Immature natural killer cell (primary cell): ENCODE data around the gene OR51M1. TPM values are rescaled to one million over a fixed set of nuclear protein-coding genes. Genes with fewer than 3 reads are reported as not detected.
"Not testable (repeated sequence)": the region's sequence is repeated elsewhere in the genome, so short reads cannot be mapped to it uniquely, and the experiment has no call there.

Experiments
- DNase-seq, 3 donors: peaks; one replicate each; pipeline ENCODE4 v3.0.0; 2022; ENCODE audit warnings: mixed read lengths in 1 of 3
- H3K27ac Mint-ChIP-seq, 6 donors: one replicate each; pipeline ENCODE4 v1.8.0; 2020; ENCODE audit warnings: mixed read lengths in 6 of 6, mild to moderate bottlenecking in 5 of 6, inconsistent platforms in 4 of 6, moderate library complexity in 3 of 6
- H3K27me3 Mint-ChIP-seq, 3 donors: one replicate each; pipeline ENCODE4 v1.8.0; 2020 to 2021; ENCODE audit warnings: low read depth in 3 of 3, mild to moderate bottlenecking in 3 of 3, mixed read lengths in 3 of 3, moderate library complexity in 3 of 3, inconsistent platforms in 1 of 3
- H3K36me3 Mint-ChIP-seq, 3 donors: one replicate each; pipeline ENCODE4 v1.8.0; 2020; ENCODE audit warnings: mixed read lengths in 3 of 3, inconsistent platforms in 2 of 3, mild to moderate bottlenecking in 2 of 3
- H3K4me1 Mint-ChIP-seq, 2 donors: one replicate each; pipeline ENCODE4 v1.8.0; 2020; ENCODE audit warnings: inconsistent platforms in 2 of 2, mild to moderate bottlenecking in 2 of 2, mixed read lengths in 2 of 2, moderate library complexity in 1 of 2
- H3K4me3 Mint-ChIP-seq, 5 donors: one replicate each; pipeline ENCODE4 v1.8.0; 2020; ENCODE audit warnings: mild to moderate bottlenecking in 5 of 5, mixed read lengths in 5 of 5, inconsistent platforms in 3 of 5, moderate library complexity in 3 of 5
- H3K9me3 Mint-ChIP-seq, 6 donors: one replicate each; pipeline ENCODE4 v1.8.0; 2020; ENCODE audit warnings: mild to moderate bottlenecking in 6 of 6, mixed read lengths in 6 of 6, inconsistent platforms in 4 of 6, moderate library complexity in 3 of 6
- polyA plus RNA-seq, 3 donors: library from polyadenylated mRNA; unstranded; fragments of 300-500 nt; fragmentation: Illumina TruSeq; gene quantifications; one replicate each; pipeline ENCODE4 v1.2.3, GENCODE V29; 2021

Gene OR51M1
- polyA plus RNA-seq, 3 donors from 2014 or later = not detected

GRCh38 chr11:5364214-5364613 lies 19.4 kb upstream of the OR51M1 start:
- Mint-ChIP-seq H3K4me3 (no peak overlapping the region), H3K4me1 (no peaks in the 10 kb centered on the region), H3K9me3 (peaks cover 0 to 2% (median under 1%) of the 10 kb centered on the region in 6 donors), H3K27ac (no peak overlapping the region), H3K36me3 (no peaks in the 10 kb centered on the region), H3K27me3 (peaks cover 0 to 6% (median 0%) of the 10 kb centered on the region in 3 donors)
- no peak for DNase-seq

GRCh38 chr11:5366365-5366764 lies 17.2 kb upstream of the OR51M1 start:
- H3K4me3 Mint-ChIP-seq, DNase-seq, H3K9me3 Mint-ChIP-seq, H3K27me3 Mint-ChIP-seq, H3K4me1 Mint-ChIP-seq, H3K27ac Mint-ChIP-seq, H3K36me3 Mint-ChIP-seq: not testable (repeated sequence)

- H3K4me3 Mint-ChIP-seq = no peak overlapping the region
- peaks cover 0 to 2% (median under 1%) of the 10 kb centered on the region in 6 donors for H3K9me3 Mint-ChIP-seq
- peaks cover 0 to 6% (median 3%) of the 10 kb centered on the region in 3 donors for H3K27me3 Mint-ChIP-seq
- no peaks in the 10 kb centered on the region for H3K4me1 Mint-ChIP-seq
- DNase-seq = no peak
- H3K27ac Mint-ChIP-seq = no peak overlapping the region
- H3K36me3 Mint-ChIP-seq = no peaks in the 10 kb centered on the region
These were observed 16.8 kb upstream of the OR51M1 start for GRCh38 chr11:5366856-5367255.

DNA sequence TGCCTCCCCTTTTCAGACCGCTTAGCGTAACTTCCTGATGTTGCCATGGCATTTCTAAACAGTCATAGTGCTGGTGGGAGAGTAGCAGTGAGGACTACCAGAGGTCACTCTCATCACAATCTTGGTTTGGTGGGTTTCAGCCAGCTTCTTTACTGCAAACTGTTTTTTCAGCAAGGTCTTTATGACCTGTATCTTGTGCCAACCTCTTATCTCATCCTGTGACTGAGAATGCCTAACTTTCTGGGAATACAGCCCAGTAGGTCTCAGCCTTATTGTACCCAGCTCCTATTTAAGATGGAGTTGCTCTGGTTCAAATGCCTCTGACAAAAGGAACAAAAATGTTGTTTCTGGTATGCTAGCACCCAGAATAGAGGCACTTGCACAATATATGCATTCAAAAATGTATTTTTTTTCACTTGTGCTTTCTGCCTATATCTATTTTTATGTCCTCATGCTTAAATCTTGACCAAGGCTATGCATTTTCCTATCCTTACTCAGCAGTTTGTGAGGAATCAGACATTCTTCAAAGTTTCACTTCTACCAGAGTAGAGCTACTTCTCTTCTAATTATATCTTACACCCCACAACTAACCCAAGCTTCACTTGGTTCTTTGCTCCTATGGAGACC lies 16.1 kb upstream of the OR51M1 start:
- no peaks in the 10 kb centered on the region for H3K36me3 Mint-ChIP-seq

DNA sequence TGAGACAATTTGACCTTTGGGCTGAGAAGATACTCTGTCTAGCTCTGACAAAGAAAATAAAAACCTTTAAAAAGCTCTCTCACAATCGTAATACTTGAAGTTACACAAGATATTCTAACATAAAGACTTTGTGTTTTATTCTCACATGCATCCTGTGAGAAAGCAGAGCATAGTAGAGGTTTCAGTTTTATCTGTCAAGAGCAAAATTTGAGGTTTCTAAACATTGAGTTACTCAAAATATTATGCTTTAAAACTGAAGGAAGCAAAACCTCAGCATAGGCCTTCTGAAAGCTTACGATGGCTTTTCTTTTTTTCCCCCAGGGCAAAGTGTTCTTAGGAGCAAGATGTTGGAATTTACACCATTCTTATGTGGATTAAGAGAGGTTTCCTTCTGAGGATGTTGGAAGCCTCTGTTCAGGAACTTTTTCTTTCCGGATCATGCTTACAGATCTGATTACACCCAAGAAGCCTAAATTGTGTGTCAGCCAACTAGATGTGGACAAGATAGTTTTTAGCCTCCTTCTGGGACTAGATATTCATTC lies 15.0 kb upstream of the OR51M1 start:
- Mint-ChIP-seq H3K36me3 (no peaks in the 10 kb centered on the region), H3K9me3 (peaks cover 0 to 2% (median 0%) of the 10 kb centered on the region in 6 donors), H3K27ac (no peak overlapping the region), H3K27me3 (peaks cover 0 to 6% (median 5%) of the 10 kb centered on the region in 3 donors), H3K4me3 (no peak overlapping the region), H3K4me1 (no peaks in the 10 kb centered on the region)
- DNase-seq = no peak

More for the DNA sequence above, 16.1 kb upstream of the OR51M1 start:
- no peak for DNase-seq
- peaks cover 0 to 2% (median under 1%) of the 10 kb centered on the region in 6 donors for H3K9me3 Mint-ChIP-seq
- no peak overlapping the region for H3K27ac Mint-ChIP-seq
- no peak overlapping the region for H3K4me3 Mint-ChIP-seq
- H3K27me3 Mint-ChIP-seq = peaks cover 0 to 6% (median 3%) of the 10 kb centered on the region in 3 donors
- H3K4me1 Mint-ChIP-seq = no peaks in the 10 kb centered on the region

- Mint-ChIP-seq H3K4me3 (no peak overlapping the region), H3K27me3 (peaks cover 0 to 5% (median 3%) of the 10 kb centered on the region in 3 donors), H3K4me1 (no peaks in the 10 kb centered on the region), H3K36me3 (no peaks in the 10 kb centered on the region), H3K9me3 (peaks cover 0 to 2% (median 0%) of the 10 kb centered on the region in 6 donors), H3K27ac (no peak overlapping the region)
- no peak for DNase-seq
These were observed 13.8 kb upstream of the OR51M1 start for GRCh38 chr11:5369789-5370188.

DNA sequence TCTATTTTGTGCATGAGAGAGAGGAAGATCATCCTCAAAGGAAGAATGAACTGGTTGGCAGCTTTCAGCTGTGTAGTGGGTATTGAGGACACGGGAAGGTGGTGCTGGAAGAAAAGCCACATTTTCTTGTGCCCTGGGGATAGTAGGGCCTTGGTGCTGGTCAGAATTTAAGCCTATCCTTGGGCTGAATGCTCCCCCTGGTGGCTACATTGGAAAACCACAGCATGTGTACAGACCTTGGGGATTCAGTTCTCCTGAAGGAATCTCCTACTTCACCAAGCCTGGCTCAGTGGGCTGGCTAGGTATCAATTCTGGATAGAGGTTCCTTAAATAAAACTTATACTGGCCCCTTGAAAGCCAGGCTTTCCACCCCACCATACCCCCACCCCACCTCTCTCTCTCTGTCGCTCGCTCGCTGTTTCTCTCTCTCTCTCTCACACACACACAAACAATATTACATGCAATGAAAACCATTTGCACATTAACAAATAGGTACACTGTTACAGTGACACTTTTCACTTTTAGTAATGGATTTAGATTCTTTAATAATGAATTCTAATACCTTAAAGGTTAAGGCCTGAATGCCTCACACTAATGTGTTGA lies 2.8 kb upstream of the OR51M1 start:
- Mint-ChIP-seq H3K9me3 (peaks cover 0 to 3% (median 0%) of the 10 kb centered on the region in 6 donors), H3K36me3 (no peaks in the 10 kb centered on the region), H3K4me3 (no peak overlapping the region), H3K4me1 (no peaks in the 10 kb centered on the region), H3K27me3 (peaks cover 0 to 2% (median under 1%) of the 10 kb centered on the region in 3 donors), H3K27ac (no peak overlapping the region)
- DNase-seq = no peak

DNA sequence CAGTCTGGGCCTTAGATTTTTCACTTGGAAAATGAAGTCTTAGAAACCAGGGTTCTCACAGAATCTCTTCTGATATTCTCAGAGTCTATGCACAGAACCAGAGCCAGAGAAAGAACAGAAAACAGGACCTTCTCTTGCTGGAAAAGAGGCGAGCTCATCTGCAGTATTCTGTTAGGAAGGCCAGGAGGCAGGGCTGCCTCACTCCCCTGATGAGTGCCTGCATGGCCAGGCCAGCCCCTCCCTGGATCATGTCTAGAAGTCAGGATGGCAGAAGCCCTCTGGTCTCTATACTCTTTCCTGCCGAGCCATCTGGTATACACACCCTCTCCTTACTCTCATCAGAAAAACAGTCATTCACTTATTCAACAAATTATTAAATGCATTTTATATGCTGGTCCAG lies 723 bp downstream of the OR51M1 start:
- H3K9me3 Mint-ChIP-seq = no peaks in the 10 kb centered on the region
- DNase-seq = no peak
- no peaks in the 10 kb centered on the region for H3K4me1 Mint-ChIP-seq
- peaks cover 0 to 1% (median 0%) of the 10 kb centered on the region in 3 donors for H3K27me3 Mint-ChIP-seq
- H3K4me3 Mint-ChIP-seq = no peak overlapping the region
- no peaks in the 10 kb centered on the region for H3K36me3 Mint-ChIP-seq
- no peak overlapping the region for H3K27ac Mint-ChIP-seq

DNA sequence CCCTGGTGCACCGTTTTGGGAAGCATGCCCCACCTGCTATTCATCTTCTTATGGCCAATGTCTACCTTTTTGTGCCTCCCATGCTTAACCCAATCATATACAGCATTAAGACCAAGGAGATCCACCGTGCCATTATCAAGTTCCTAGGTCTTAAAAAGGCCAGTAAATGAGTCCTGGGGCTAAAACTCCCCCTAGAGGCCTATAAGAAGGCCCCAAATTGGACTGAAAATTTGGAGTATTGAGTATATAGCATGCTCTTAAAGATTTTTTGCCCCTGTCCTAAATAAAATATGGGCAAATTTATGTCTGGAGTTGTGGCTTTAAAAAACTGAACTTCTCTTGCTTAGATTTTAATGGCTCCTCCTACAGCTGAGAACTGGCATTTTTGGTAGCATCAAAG lies 6.6 kb downstream of the OR51M1 start:
- no peak for DNase-seq
- Mint-ChIP-seq H3K27ac (no peak overlapping the region), H3K27me3 (peaks cover 0 to 3% (median 3%) of the 10 kb centered on the region in 3 donors), H3K4me3 (no peak overlapping the region), H3K36me3 (no peaks in the 10 kb centered on the region), H3K4me1 (no peaks in the 10 kb centered on the region), H3K9me3 (no peaks in the 10 kb centered on the region)

- Mint-ChIP-seq H3K9me3 (no peaks in the 10 kb centered on the region), H3K27ac (no peak overlapping the region), H3K27me3 (peaks cover 0 to 5% (median 2%) of the 10 kb centered on the region in 3 donors), H3K4me1 (no peaks in the 10 kb centered on the region), H3K4me3 (no peak overlapping the region), H3K36me3 (no peaks in the 10 kb centered on the region)
- no peak for DNase-seq
These were observed 10.5 kb downstream of the OR51M1 start for GRCh38 chr11:5394091-5394490.

- Mint-ChIP-seq H3K36me3 (no peaks in the 10 kb centered on the region), H3K4me1 (no peaks in the 10 kb centered on the region), H3K9me3 (peaks cover 0 to 8% (median 0%) of the 10 kb centered on the region in 6 donors), H3K27me3 (peaks cover 2 to 3% (median 2%) of the 10 kb centered on the region in 3 donors), H3K4me3 (no peak overlapping the region), H3K27ac (no peak overlapping the region)
- DNase-seq = no peak
These were observed 15.3 kb downstream of the OR51M1 start for GRCh38 chr11:5398936-5399335.

- Mint-ChIP-seq H3K27me3 (peaks cover 0 to 3% (median 2%) of the 10 kb centered on the region in 3 donors), H3K9me3 (peaks cover 0 to 1% (median 0%) of the 10 kb centered on the region in 6 donors), H3K4me1 (no peaks in the 10 kb centered on the region), H3K27ac (no peak overlapping the region), H3K4me3 (no peak overlapping the region), H3K36me3 (no peaks in the 10 kb centered on the region)
- no peak for DNase-seq
These were observed 21.6 kb downstream of the OR51M1 start for GRCh38 chr11:5405173-5405572.

DNA sequence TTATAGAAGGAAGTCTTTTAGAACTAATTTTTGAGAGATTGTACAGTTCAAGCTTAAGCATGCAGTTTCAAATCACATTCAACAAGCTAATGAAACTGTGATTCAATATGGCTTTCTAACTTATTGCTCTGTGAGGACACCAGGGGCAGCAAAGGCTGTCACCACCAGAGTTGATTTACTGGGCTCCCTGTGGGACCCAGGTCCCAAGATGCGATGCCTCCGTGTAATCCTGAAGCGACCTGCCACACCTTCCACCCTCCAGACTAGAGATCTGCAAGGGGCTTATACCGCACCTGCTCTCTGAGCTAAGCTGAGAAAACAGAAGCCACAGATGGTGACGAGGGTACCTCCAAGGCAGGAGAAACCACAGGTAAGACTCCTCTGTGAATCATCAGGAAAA lies 37.4 kb downstream of the OR51M1 start:
- peaks cover 0 to 5% (median 5%) of the 10 kb centered on the region in 3 donors for H3K27me3 Mint-ChIP-seq
- no peak overlapping the region for H3K27ac Mint-ChIP-seq
- no peaks in the 10 kb centered on the region for H3K4me1 Mint-ChIP-seq
- H3K4me3 Mint-ChIP-seq = no peak overlapping the region
- DNase-seq = no peak
- H3K36me3 Mint-ChIP-seq = no peaks in the 10 kb centered on the region
- no peaks in the 10 kb centered on the region for H3K9me3 Mint-ChIP-seq

DNA sequence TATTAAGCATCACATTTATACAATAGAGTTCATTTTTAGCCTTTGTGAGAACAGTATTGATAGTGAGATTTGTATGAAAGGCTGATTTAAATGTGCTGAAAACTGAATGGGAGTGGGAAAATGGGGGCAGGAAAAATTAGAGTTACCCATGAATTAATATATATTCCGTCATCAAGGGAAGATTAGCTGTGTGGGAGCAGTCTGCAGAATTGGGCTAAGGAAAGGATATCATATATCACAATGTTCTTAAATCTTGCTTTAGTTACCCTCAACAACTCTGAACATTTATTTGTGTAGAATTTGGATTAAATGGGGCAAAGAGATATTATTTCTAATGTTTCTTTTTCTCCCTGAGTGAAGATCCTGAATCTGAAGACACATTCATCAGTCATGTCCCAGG lies 38.2 kb downstream of the OR51M1 start, which contains the start of gene OR51Q1:
Gene OR51Q1 (plus strand): TSS at position 301 of the 400 bp plus-strand sequence. CDS start 90 bp downstream, at position 391.
- no peak for DNase-seq
- Mint-ChIP-seq H3K4me1 (no peaks in the 10 kb centered on the region), H3K27me3 (peaks cover 0 to 5% (median 5%) of the 10 kb centered on the region in 3 donors), H3K9me3 (no peaks in the 10 kb centered on the region), H3K4me3 (no peak within 1 kb of the TSS), H3K27ac (no peak within 1 kb of the TSS), H3K36me3 (no peaks in the 10 kb centered on the region)
